HG02588 (cell line): ENCODE measurements around the gene MAP3K7.
A peak's percentile ranks its signal among the peaks of the same experiment; 100 is the strongest.

Experiments
- ATAC-seq: cut with Tn5 transposase; IDR thresholded peaks from one replicate; pipeline ENCODE4 v1.9.1; 2021; ENCODE audit warnings: mild to moderate bottlenecking, moderate library complexity; ENCODE audit not compliant: unreplicated experiment

MAP3K7 gene

DNA sequence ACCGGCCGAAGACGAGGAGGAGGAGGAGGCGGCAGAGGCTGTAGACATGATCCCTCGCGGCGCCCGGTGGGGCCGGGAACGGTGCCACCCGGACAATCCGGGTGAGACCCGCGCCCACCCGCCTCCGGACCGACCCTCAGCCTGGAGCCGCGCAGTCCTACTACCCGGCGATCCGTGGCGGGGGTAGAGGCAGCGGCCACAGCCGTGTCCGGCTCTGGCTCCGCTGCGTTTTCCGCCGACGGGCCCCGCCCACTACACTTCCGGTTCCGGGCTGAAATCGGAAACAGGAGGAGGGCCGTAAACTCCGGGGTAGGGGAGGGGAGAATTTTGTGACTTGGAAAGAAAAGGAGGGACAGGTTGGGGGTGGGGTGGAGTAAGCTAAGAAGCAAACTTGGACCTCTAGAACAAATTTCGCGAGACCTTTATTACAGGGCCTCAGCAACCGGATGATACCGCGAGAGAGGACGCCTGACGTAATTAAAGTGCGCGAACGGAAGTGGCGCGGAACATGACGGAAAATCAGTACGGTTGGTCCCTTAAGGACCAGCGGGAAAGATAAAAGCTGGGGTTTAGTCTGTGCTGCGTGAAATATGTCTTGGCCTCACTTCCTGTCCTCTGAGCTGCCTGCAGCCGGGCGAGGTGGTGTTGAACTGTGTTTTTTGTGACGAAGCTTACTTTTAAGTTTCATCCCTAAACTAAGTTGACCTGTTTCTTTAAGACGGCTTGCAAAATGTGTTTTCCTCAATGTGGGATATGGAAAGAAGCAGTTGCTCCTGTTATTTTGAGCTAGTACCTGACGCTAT is at the start of gene MAP3K7:
Gene MAP3K7, minus strand, starts transcription at position 237 of the 803 bp plus-strand sequence. Its CDS starts 189 bp downstream, at position 48.
- ATAC-seq = peak; percentile 92

GRCh38 chr6:90631046-90631445 is 44.2 kb upstream of the MAP3K7 start:
- no peak for ATAC-seq

DNA sequence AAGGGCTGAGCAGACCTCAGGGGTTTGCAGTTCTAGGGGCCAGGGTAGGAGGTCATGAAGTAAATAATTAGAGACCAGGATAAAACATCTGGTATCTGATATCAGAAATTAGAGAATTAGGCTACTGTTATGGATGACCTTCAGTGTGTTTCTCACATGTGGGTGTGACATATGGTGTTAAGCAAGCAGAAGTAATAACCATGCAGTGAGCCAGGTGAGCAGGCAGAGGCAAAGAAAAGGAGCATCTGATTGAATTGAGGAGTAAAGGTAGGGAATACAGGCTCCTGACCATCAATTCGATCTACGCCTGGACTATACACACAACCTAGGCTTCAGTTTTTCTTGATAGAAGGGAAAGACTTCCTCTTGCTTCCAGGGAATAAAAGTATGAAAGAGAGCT is 34.7 kb upstream of the MAP3K7 start:
- ATAC-seq = no peak

GRCh38 chr6:90619221-90619620 is 32.3 kb upstream of the MAP3K7 start:
- no peak for ATAC-seq

GRCh38 chr6:90612313-90612680 is 25.4 kb upstream of the MAP3K7 start:
- no peak for ATAC-seq

GRCh38 chr6:90611543-90612312 is 24.9 kb upstream of the MAP3K7 start:
- no peak for ATAC-seq

DNA sequence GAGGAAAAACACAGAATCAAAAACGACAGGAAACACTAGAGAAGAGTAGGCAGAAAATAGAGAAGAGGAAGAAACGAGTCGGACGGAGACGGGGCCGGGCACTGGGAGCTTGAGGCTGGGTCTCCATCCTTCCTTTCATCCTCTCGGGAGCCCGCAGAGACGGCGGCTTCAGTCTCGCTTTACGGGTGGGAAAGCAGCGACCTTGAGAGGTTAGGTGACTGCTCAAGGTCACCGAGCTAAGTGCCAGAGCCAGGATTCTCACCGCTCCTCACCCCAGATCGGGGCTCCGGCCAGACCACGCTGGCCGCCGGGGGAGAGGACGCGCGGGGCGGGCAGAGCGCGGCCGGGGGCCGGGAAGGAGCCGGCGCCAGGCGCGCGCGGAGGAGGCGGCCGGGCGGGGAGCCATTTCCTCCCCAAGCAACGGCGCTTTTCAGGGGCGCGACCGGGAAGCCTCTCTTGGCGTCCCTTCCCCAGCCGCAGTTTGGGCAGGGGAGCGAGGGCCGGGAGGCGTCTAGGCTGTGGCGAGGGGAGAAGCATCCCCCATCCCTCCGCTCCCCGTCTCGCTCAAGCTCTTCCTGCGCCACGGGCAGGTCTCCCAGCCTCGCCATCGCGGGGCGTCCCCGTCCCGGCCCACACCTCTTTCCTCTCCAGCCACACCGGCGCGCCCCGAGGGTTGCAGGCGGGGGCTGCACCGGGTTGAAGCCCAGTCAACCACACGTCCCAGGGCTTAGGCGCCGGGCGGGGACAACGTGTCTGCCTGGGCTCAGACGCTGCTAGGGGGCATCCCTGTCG is 24.1 kb upstream of the MAP3K7 start:
- ATAC-seq = peak; percentile 63

DNA sequence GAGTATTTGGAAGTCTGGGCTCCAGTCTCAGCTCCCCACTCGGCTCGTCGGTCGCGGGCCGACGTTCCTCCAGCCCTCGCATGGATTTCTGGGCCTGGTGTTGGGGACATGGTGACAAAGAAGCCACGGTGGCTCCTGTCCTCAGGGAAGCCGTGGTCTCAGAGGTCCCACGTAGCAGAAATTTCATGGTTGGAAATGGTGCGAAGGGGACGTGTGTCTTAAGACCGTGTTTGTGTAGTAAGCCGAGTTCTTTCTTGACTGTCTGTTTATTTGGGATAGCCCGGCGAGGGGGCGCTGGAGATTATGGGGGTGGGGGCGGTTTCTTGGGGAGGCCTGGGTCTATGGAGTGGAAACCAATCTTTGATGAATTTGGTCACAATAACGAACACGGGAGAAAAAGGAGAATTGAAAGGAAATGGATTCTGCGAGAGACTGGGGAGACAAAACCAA is 23.5 kb upstream of the MAP3K7 start:
- no peak for ATAC-seq

- no peak for ATAC-seq
These were observed 19.0 kb upstream of the MAP3K7 start for GRCh38 chr6:90605749-90606340.

GRCh38 chr6:90604546-90604945 is 17.7 kb upstream of the MAP3K7 start:
- no peak for ATAC-seq

DNA sequence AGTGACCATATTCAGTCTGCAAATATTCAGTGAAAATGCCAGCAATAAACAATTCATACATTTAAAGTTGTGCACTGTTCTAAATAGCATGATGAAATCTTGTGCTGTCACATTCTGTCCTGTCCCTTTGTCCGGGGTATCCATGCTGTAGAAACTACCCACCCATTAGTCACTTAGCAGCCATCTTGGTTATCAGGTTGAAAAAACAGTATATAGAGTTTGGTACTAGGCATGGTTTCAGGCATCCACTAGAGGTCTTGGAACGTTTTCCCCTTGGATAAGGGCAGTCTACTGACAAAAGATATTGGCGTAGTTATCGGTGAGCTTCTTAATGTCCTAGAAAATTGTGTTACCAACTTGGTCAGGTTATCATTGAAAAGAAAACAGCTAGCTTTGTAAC is 12.3 kb upstream of the MAP3K7 start:
- ATAC-seq = no peak

DNA sequence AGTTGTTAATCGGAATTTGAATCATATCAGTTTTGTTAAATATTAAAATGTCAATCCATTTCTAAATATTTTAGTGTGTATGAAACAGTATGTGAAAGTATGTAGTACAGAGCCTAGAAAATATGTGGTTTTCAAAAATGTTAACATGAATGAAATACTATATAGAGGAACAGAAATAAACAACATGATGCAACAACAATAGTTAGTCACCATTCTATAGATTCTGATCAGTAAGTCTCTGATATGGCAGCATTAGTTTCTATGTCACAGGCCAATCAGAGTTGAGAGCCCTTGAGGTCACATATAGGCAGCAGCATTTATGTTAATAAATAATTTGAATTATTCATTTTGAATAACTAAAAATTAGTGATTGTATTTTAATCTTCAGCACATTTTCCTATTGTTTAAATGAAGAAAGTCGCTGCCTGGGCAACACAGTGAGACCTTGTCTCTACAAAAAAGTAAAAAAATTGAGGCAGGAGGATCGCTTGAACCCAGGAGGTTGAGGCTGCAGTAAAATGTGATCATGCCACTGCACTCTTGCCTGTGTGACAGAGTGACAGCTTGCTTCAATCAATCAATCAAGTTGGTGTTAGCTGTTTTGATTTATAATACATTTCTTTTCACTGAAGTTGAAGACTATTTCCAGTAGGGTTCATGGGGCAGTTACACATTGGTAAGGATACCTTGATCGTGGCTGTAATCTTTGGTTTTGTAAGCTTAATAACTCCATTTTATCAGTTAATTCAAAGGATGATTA is 11.5 kb upstream of the MAP3K7 start:
- ATAC-seq = no peak

DNA sequence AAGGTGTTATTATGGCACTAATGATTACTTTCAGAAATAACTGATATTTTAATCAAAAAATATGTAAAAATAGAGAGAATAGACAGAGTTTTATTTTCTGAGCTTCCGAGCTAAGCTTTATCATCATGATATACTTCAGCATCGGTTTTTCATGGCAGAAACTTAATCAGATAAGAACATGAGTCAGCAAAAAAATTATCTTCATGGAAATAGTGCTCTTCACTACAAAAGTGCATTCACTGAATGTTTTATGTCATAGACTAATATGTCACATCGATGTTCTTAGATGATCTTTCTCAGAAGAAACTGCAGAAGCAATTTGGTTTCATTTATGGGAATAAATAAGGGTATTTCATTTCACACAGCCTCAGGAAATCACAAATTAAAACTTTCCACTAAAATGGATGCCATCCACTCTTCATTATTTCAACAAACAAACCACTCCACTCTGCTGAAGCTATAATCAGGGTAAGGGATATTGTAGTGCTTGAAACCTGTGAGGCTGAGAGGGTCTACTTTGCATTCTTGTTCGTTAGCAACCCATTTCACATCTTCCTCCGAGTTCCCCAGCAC is 10.2 kb upstream of the MAP3K7 start:
- no peak for ATAC-seq

GRCh38 chr6:90595854-90596253 is 9.0 kb upstream of the MAP3K7 start:
- ATAC-seq = no peak

- ATAC-seq = peak; percentile 21
These were observed 381 bp downstream of the MAP3K7 start for GRCh38 chr6:90586546-90586835.

- no peak for ATAC-seq
These were observed 2.1 kb downstream of the MAP3K7 start for GRCh38 chr6:90584636-90585255.

DNA sequence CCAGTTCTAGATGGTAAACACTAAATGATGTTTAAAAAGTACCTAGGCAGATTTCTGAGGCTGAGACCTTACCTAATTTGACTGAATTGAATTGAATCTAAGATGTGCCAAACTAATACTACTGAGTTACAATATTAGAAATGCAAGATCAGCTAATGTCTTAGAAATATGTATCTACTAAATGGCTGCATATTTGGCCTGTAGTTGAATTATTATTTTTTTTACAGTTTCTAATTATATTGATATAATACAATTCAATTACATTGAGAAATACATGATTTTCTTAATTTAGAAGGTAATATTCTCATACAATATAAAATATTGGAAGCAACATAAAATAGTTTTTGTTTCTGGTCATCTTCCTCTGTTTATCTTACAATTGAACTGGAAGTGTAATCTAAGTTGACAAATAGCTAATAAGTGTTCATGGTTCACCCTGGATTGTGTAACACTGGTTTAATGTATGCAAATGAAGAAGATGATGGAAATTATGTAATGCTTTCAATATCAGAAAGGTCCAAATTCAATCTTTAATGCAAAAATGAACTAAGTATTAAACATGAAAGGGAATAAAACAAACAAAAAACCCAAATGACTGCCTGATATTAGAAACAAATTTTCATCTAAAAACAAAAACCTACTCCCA is 2.9 kb downstream of the MAP3K7 start:
- ATAC-seq = no peak

- no peak for ATAC-seq
These were observed 3.6 kb downstream of the MAP3K7 start for GRCh38 chr6:90583179-90583835.

GRCh38 chr6:90581146-90581545 is 5.7 kb downstream of the MAP3K7 start:
- no peak for ATAC-seq
